ENCODE results near the gene EPHA8. TPM values are rescaled to one million over a fixed set of nuclear protein-coding genes. Genes with fewer than 3 reads are reported as not detected.

The EPHA8 gene
- total RNA-seq, 2 donors from 2014 or later: 0.05 to 4.1 TPM

- no peaks in the 10 kb centered on the region for H3K9me3 ChIP-seq
- intact Hi-C loops (cut with DNase I): no loop called here
- no peak for DNase-seq (ENCODE audit: low spot score)
- no peaks in the 10 kb centered on the region for H3K4me1 ChIP-seq (replicated peaks)
- no peak within 1 kb of the TSS for H3K4me3 ChIP-seq
- no peak for TF ChIP-seq POLR2A (IDR thresholded peaks at IDR 0.05)
- TF ChIP-seq CTCF (IDR thresholded peaks at IDR 0.05): no peak
- no peak for TF ChIP-seq POLR2AphosphoS5 (IDR thresholded peaks at IDR 0.05)
- H3K36me3 ChIP-seq: no peaks in the 10 kb centered on the region
- no peaks in the 10 kb centered on the region for H3K27me3 ChIP-seq (replicated peaks; ENCODE audit: insufficient read depth)
- 81% methylated on average over 12 of the region's 13 CpGs for WGBS
- H3K27ac ChIP-seq: no peak within 1 kb of the TSS
Measured at GRCh38 chr1:22652881-22653316, 89.6 kb downstream of the EPHA8 start, which contains the start of gene C1QB. C1QB (plus strand) TSS chr1:22653236; CDS start chr1:22659463, 6,227 bp downstream.

Small RNA genes within 50 kb of the gene (microRNA-seq; reads per million reads assigned to microRNA genes)
- not detected for gene MIR6127

Small RNA genes within 50 kb of the gene (small RNA-seq; reads per million reads assigned to genes)
- 0 reads per million in 2 donors for gene MIR6127

Other genes with a start within 250 kb of the EPHA8 start
- gene ZBTB40, start 111.6 kb upstream of the EPHA8 start, total RNA-seq: 10 to 100 TPM; 18.2 to 26.3 TPM
- gene C1QA, start 73.1 kb downstream of the EPHA8 start, total RNA-seq: 10 to 100 TPM; 47.6 to 83.7 TPM
- 10 to 100 TPM; 54.8 to 76.9 TPM for gene C1QC, start 80.1 kb downstream of the EPHA8 start, total RNA-seq
- gene C1QB, start 89.7 kb downstream of the EPHA8 start, total RNA-seq: 100 to 1,000 TPM; 106 to 151 TPM
- 1 to 10 TPM; 6.4 to 7.4 TPM for gene EPHB2, start 147.3 kb downstream of the EPHA8 start, total RNA-seq